HEK293T (cell line): ENCODE data around the gene STK16.

ENCODE experiments used
- CTBP1 ChIP-seq: fragments of 450-650 bp; IDR thresholded peaks from 2 replicates; pipeline ENCODE4 v1.6.1; 2016; ENCODE audit warnings: borderline replicate concordance
- FOXK2 ChIP-seq: fragments of 450-650 bp; IDR thresholded peaks from 2 replicates; pipeline ENCODE4 v1.6.1; 2016; ENCODE audit warnings: mild to moderate bottlenecking
- PKNOX1 ChIP-seq: fragments of 450-650 bp; IDR thresholded peaks from 2 replicates; pipeline ENCODE4 v1.6.1; 2016
- SUZ12 ChIP-seq: fragments of 450-650 bp; IDR thresholded peaks from 2 replicates; pipeline ENCODE4 v1.6.1; 2016; ENCODE audit warnings: mild to moderate bottlenecking

- TF ChIP-seq CTBP1 (no peak), FOXK2 (no peak), PKNOX1 (no peak), SUZ12 (no peak)
These were observed 41.3 kb downstream of the STK16 start for GRCh38 chr2:219286436-219287115.
